ENCODE data around the gene RBMS3.
"Not testable (repeated sequence)": the region's sequence is repeated elsewhere in the genome, so short reads cannot be mapped to it uniquely, and the experiment has no call there.

Gene RBMS3

GRCh38 chr3:29618395-29619282 is 337.8 kb downstream of the RBMS3 start:
- no peak for DNase-seq (ENCODE audit: low read depth in 2 of 2)

DNA sequence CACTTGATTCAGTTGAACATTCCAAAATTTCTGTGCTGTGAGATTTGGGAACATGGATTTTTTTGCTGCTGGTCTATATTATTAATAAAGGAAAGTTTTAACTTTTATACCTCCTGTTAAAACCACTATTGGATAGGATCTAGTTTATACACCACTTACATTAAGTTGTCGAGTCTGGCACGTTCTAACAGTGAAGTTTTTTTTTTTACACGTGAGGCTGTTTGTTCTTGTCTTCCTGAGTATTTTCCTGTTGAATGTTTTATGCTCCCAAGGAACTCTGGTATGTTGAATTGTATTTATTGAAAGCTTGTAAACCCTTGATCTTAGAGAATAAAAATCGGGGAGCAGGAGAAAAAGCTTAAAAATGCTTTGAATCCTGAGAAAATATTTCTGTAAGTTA is 338.8 kb downstream of the RBMS3 start:
- DNase-seq (ENCODE audit: low read depth in 2 of 2): no peak

- no peak for DNase-seq (ENCODE audit: low read depth in 2 of 2)
These were observed 346.6 kb downstream of the RBMS3 start for GRCh38 chr3:29627136-29628117.

- no peak for DNase-seq (ENCODE audit: low read depth in 2 of 2)
These were observed 347.9 kb downstream of the RBMS3 start for GRCh38 chr3:29628795-29629194.

DNA sequence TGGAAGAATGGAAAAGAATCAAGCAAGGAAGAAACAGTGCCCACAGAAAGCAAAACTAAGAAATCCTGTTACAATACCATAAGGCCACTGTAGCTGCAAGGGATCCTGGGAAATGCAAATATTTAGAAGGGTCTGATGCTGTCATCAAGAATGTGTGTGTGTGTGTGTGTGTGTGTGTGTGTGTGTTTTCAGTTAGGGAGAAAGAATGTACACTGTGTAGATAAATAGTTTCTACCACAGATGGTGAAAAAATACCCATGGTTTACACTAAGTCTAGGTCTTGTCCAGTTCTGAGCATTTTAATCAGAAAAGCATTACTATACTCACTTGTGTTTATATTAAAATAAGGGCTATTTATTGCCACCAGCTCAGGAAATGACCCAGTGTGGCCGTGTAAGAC is 355.0 kb downstream of the RBMS3 start:
- no peak for DNase-seq (ENCODE audit: low read depth in 2 of 2)

GRCh38 chr3:29637068-29637467 is 356.2 kb downstream of the RBMS3 start:
- no peak for DNase-seq (ENCODE audit: low read depth in 2 of 2)

GRCh38 chr3:29639578-29640290 is 358.9 kb downstream of the RBMS3 start:
- DNase-seq (ENCODE audit: low read depth in 2 of 2): no peak

GRCh38 chr3:29642393-29643033 is 361.6 kb downstream of the RBMS3 start:
- peak; percentile 37 to 44 for DNase-seq (ENCODE audit: low read depth in 2 of 2)

- no peak for DNase-seq (ENCODE audit: low read depth in 2 of 2)
These were observed 362.2 kb downstream of the RBMS3 start for GRCh38 chr3:29643034-29643425.

DNA sequence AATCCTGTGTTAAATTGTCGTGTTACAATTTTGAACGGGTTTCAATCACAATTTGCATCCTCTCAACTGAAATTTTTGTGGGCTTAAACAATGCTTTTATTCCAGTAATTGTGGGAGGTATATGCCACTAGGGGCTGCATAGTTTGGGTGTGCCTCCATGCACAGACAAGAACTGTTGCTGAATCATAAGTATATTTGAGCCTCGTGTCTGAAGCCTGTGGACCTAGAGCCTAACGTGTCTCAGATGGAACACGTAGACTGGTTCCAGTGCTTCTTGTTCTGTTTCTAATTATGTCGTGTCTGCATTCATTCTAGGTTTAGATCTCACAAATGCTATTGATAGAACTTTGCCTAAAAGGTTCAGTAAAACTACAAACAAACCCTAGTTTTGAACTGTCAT is 363.4 kb downstream of the RBMS3 start:
- peak; percentile 63 to 68 for DNase-seq (ENCODE audit: low read depth in 2 of 2)

DNA sequence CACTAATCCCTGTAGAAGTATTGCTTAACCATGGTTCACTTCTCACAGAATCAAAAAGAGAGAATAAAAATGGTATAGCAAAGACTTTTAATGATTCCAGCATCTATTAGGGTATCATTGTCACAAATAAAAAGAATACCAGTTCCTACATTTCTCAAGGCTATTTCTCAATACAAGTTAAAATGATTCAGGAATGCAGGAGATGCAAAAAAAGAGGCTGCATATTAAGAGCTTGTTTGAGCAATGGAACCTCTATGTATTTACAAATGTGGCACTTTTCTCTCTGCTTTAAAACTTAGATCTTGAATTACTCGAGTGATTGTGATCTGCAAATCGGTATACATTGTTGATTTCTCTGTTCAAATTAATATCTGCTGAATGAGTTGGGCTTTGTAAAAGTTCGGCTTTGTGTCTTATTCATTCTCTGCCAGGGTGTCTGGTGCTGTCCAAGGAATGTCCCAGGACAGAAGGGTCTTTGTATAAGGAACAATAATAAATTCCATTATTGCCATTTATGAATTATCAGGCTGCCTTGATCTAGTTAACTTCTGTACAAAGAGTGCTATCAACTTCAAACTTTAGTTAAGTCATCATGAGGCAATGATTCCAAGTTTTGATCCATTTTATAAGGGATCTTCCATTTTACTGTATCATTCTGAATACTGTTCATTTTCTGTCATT is 364.2 kb downstream of the RBMS3 start:
- DNase-seq (ENCODE audit: low read depth in 2 of 2): no peak

DNA sequence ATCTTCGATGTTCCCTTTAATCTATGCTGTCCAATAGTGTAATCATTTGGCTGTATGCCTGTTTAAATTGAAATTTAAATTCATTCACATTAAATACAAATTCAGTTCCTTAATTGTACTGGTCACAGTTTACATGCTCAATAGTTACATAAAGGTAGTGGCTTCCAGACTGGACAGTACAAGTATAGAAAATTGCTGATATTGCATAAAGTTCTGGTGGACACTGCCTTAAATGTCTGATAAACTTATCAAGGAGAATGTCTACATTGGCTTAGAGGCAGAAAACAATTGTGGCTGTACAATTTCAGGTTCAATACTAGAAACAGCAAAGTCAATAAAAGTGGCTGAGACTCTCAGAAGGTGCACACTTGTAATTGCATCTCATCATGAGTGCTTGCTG is 365.2 kb downstream of the RBMS3 start:
- DNase-seq (ENCODE audit: low read depth in 2 of 2): no peak

DNA sequence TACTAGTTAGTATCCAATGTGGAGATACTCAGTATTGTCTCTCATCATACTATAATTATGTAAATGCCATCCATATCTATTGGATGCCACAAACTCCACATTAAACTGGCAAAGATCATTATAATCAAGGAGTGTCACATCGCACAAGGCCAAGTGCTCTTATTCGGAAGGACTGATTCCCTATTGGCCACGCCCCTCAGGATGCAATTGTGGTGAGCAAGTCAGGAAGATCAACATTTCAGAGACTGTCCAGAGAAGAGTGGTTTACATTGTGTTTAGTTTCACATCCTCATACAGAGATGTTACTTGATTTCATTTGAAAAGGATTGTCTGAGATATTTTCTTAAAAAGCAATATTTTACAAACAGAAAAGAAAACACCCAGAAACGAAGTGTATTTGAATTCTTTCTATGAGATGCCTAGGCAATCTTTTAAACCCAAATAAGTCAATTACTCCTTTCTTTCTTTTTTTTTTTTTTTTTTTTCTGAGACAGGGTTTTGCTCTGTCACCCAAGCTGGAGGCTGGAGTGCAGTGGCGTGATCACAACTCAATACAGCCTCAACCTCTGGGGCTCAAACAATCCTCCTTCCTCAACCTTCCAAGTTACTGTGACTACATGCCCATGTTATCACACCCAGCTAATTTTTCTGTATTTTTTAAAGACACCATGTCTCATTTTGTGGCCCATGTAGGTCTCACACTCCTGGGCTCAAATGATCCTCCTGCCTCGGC is 369.1 kb downstream of the RBMS3 start:
- DNase-seq (ENCODE audit: low read depth in 2 of 2): no peak

GRCh38 chr3:29653680-29654079 is 372.8 kb downstream of the RBMS3 start:
- no peak for DNase-seq (ENCODE audit: low read depth in 2 of 2)

GRCh38 chr3:29655015-29655747 is 374.3 kb downstream of the RBMS3 start:
- DNase-seq (ENCODE audit: low read depth in 2 of 2): no peak

- DNase-seq (ENCODE audit: low read depth in 2 of 2): no peak
These were observed 384.8 kb downstream of the RBMS3 start for GRCh38 chr3:29665688-29666087.

DNA sequence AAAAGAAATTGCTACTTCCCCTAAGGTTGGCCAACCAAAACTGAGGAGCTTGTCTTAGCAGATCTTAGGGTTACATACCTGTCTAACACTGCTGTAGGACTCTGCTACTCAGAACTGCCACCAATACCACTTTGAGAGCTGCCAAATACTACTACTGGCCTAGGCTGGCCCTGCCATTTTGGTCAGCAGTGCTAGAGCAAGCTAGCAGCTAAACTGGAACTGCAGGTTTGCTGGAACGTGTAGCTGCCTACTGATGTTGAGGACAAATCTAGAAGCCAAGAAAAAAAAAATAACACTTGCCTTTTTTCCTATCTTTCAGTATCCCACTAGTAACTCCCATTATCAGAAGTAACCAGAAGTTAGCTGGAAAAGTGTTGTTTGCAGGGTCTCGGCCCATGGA is 387.4 kb downstream of the RBMS3 start:
- DNase-seq (ENCODE audit: low read depth in 2 of 2): no peak

- no peak for DNase-seq (ENCODE audit: low read depth in 2 of 2)
These were observed 387.9 kb downstream of the RBMS3 start for GRCh38 chr3:29668728-29669127.

DNA sequence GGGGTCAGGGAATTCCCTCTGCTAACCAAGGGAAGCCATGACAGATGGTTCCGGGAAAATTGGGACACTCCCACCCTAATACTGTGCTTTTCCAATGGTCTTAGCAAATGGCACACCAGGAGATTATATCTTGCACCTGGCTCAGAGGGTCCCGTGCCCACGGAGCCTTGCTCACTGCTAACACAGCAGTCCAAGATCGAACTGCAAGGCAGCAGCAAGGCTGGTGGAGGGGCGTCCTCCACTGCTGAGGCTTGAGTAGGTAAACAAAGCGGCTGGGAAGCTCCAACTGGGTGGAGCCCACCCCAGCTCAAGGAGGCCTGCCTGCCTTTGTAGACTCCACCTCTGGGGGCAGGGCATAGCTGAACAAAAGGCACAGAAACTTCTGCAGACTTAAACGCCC is 389.6 kb downstream of the RBMS3 start:
- DNase-seq (ENCODE audit: low read depth in 2 of 2): not testable (repeated sequence)
